Epithelial cell of esophagus (primary cell): Measurements from ENCODE around the gene IL12RB2.
"Not testable (repeated sequence)": the region's sequence is repeated elsewhere in the genome, so short reads cannot be mapped to it uniquely, and the experiment has no call there.

Source experiments
- DNase-seq: peaks from one replicate; pipeline ENCODE4 v3.0.0; 2010; ENCODE audit warnings: low read depth
- H3K4me3 ChIP-seq: 2 replicates; pipeline ENCODE4 v1.5.1; 2011; ENCODE audit warnings: mild to moderate bottlenecking, low read length, control low read depth
- TF ChIP-seq, protein P1 (sequence below): IDR thresholded peaks from 2 replicates; pipeline ENCODE4 v1.5.1; 2011; ENCODE audit warnings: low read depth, mild to moderate bottlenecking, low read length, control low read depth, inconsistent platforms; ENCODE audit not compliant: insufficient read depth; ENCODE audit errors: missing control alignments

IL12RB2 gene

DNA sequence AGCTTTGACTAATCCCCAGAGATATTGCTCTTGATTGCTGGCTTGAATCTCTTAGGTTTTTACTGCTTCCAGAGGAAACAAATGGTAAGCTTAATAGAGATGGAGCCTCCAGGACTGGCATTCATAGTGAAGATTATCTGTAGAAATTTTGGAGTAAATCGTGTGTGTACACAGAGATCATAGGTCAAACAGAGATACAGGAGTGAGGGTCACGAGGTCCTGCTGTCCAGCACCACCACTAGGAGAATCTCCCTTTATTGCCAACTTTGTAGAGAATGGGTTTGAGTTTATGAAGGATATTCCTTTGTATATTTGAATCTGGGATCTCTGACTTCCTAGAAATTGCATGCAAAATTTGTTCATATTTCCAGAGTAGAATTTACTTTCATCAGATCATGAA, 130.3 kb downstream of the IL12RB2 start:
- DNase-seq, result no peak
- no peak overlapping the region for H3K4me3 ChIP-seq
- TF ChIP-seq, protein P1, sequence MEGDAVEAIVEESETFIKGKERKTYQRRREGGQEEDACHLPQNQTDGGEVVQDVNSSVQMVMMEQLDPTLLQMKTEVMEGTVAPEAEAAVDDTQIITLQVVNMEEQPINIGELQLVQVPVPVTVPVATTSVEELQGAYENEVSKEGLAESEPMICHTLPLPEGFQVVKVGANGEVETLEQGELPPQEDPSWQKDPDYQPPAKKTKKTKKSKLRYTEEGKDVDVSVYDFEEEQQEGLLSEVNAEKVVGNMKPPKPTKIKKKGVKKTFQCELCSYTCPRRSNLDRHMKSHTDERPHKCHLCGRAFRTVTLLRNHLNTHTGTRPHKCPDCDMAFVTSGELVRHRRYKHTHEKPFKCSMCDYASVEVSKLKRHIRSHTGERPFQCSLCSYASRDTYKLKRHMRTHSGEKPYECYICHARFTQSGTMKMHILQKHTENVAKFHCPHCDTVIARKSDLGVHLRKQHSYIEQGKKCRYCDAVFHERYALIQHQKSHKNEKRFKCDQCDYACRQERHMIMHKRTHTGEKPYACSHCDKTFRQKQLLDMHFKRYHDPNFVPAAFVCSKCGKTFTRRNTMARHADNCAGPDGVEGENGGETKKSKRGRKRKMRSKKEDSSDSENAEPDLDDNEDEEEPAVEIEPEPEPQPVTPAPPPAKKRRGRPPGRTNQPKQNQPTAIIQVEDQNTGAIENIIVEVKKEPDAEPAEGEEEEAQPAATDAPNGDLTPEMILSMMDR, result no peak

DNA sequence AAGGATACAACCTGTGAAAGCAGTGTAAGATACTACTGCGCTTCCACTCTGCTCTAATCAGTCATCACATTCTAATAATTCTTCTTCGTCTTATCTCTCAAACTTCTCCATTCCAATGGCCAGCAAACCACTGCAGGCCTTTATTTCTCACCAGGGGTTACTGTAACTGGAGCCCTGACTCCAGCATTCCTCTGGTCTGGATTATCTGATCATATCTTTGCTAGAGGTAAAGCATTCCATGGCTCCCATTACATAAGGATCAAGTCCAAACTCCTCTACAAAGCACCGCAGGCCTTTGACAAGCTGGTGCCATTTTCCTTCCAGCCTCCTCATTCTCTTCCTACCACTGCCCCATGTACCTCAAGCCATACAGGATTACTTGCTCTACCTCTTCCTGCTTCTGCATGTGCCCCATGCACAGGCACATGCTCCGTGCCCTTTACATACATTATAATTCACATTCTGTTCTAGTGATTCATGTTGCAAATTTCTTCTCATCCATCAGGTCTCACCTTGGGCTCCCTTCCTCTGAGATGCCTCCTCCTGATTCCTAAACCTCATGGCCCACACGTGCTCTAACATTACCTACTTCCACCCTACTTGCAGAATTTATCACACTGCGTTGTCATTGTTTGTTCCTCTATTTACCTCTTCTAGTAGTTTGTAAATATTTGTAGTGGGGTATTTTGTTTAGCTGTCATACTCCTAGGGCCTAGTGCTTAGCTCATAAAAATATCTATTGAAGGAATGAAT, 131.8 kb downstream of the IL12RB2 start:
- DNase-seq, result no peak
- TF ChIP-seq, protein P1, result no peak
- no peak overlapping the region for H3K4me3 ChIP-seq

DNA sequence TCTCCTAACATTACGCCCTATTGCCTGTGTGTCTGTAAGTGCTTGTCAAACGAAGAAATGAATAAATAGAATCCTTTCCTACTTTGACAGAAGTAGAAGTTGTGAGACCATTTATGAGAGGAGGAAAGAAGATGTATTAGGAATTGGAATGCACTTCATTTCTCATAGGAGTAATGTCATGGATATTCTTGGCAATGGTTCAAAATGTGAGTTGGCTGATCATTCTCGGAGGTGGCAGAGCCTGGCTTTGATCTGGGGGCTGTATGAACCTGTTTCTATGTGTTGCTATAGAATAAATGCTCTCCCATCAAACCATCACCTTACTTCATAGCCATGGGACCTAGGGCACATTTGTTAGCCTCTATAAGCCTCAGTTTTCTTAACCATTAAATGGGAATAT, 132.7 kb downstream of the IL12RB2 start:
- TF ChIP-seq, protein P1, result no peak
- no peak overlapping the region for H3K4me3 ChIP-seq
- peak; percentile 37 for DNase-seq

DNA sequence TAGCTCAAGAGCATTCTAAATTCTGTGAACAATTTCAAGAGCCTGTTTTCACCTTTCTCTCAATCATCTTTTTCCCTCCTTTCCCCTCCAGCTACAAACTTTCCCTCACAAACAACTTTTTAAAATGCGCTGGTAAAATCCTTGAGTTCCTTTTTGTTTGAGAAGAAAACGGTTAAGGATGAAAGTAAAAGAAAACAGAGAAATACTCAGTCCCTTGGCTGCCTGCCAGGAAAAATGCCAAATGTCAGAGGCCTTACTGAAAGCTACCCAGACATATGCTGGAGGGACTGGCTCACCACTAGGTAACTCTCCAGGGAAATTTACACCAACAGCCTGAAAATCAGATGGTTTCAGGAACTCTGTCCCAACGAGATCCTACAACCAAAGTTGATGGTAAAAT, 133.5 kb downstream of the IL12RB2 start:
- TF ChIP-seq, protein P1, result no peak
- no peak for DNase-seq
- no peak overlapping the region for H3K4me3 ChIP-seq

DNA sequence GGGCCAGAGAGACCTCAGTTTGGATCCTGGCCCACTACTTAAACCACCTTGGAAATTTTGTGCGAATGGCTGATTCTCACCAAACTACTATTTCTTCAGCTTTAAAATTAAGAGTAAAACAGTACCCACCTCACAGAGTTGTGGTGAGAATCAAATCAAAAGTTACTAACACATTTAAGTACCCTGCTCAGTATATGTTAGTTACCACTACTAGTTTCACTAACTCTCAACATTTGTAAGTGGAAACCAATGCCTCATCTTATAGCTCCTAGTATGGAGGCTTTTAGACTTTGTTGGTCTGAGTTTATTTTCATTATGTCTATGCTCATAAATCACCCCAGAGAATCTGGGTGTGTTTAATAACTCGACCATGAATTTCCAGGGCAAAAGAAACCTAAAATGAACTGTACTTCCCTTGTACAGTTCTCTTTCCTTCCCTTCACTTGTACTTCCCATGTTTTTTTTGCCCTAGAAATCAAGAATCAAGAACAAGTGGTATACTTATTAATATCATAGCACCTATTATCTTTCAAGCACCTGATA, 134.1 kb downstream of the IL12RB2 start:
- TF ChIP-seq, protein P1, result no peak
- no peak for DNase-seq

DNA sequence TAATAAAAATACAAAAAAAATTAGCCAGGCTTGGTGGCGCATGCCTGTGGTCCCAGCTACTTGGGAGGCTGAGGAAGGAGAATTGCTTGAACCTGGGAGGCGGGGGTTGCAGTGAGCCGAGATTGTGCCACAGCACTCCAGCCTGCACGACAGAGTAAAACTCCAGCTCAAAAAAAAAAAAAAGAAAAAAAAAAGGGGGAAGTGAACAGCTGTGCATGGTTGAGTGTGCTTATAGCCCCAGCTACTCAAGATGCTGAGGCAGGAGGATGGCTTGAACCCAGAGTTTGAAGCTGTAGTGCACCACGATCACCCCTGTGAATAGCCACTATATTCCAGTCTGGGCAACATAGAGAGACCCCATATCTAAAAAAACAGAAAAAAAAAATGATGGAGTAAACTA, 138.3 kb downstream of the IL12RB2 start:
- H3K4me3 ChIP-seq, DNase-seq: not testable (repeated sequence)

More for the DNA sequence above, 134.1 kb downstream of the IL12RB2 start:
- no peak overlapping the region for H3K4me3 ChIP-seq
